ENCODE results near the gene RBMS3.
"Not testable (repeated sequence)": the region's sequence is repeated elsewhere in the genome, so short reads cannot be mapped to it uniquely, and the experiment has no call there.

The RBMS3 gene

GRCh38 chr3:29313981-29314726 is 33.3 kb downstream of the RBMS3 start:
- Histone ChIP-seq H3K9me3 (replicated peaks; ENCODE audit: low read length) (no peaks in the 10 kb centered on the region), H3K36me3 (ENCODE audit: insufficient read depth, low read length) (no peaks in the 10 kb centered on the region), H3K4me1 (ENCODE audit: control insufficient read depth, insufficient read depth, low read length) (peaks cover 4% of the 10 kb centered on the region), H3K4me2 (ENCODE audit: low read length) (no peak overlapping the region), H3K9ac (ENCODE audit: low read depth, low read length) (no peak overlapping the region), H3K27me3 (ENCODE audit: control insufficient read depth, insufficient read depth, low read length) (no peaks in the 10 kb centered on the region), H3K4me3 (ENCODE audit: low read length) (no peak overlapping the region)

GRCh38 chr3:29314727-29315088 is 33.8 kb downstream of the RBMS3 start:
- Histone ChIP-seq H3K27me3 (ENCODE audit: control insufficient read depth, insufficient read depth, low read length) (no peaks in the 10 kb centered on the region), H3K9ac (ENCODE audit: low read depth, low read length) (no peak overlapping the region), H3K4me1 (ENCODE audit: control insufficient read depth, insufficient read depth, low read length) (peaks cover 4% of the 10 kb centered on the region), H3K9me3 (replicated peaks; ENCODE audit: low read length) (no peaks in the 10 kb centered on the region), H3K4me3 (ENCODE audit: low read length) (no peak overlapping the region), H3K4me2 (ENCODE audit: low read length) (no peak overlapping the region), H3K36me3 (ENCODE audit: insufficient read depth, low read length) (no peaks in the 10 kb centered on the region)

DNA sequence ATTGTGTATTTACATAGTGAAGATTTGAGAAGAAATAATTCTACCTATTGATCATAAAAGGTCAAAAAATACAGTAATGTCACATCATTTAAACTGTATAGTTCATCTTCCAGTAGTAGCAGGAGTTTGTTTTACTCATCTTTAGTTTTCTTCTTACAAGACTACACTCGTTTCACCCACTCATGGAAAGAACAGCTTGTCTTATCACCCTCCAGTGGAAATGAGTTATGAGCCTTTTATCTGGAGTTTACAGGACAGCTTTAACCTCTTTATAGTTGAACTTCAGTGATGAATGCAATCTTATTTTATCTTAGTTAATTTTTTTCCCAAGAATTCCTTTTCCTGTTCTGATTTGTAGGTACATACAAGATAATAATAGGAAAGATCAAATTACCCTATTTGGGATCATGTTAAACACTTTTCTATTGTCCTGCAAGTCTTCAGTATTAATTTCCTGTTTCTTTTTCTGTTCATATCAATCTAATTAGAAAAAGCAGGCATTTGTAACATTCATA is 36.8 kb downstream of the RBMS3 start:
- Histone ChIP-seq H3K4me3 (ENCODE audit: low read length) (no peak overlapping the region), H3K4me2 (ENCODE audit: low read length) (no peak overlapping the region), H3K9ac (ENCODE audit: low read depth, low read length) (no peak overlapping the region), H3K4me1 (ENCODE audit: control insufficient read depth, insufficient read depth, low read length) (peaks cover 10% of the 10 kb centered on the region), H3K36me3 (ENCODE audit: insufficient read depth, low read length) (no peaks in the 10 kb centered on the region), H3K9me3 (replicated peaks; ENCODE audit: low read length) (no peaks in the 10 kb centered on the region), H3K27me3 (ENCODE audit: control insufficient read depth, insufficient read depth, low read length) (no peaks in the 10 kb centered on the region)

DNA sequence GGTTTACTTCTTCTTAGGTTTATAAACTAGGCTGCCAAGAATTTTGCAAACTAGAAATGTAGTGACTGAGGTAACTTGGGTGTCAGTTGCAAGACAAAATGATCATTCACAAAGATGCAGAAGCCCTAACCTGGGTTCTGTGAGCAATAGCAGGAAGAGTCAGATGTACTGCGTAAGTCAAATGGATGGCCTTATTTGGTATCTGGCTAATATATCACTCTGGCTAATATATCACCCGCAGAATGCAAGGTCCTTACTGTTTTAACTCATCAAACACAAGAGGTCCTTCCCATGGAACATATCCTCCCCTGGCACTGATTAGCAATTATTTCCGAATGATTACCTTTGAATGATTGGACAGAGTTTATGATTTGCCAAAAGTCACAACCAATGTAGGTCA is 37.4 kb downstream of the RBMS3 start:
- Histone ChIP-seq H3K4me2 (ENCODE audit: low read length) (no peak overlapping the region), H3K4me1 (ENCODE audit: control insufficient read depth, insufficient read depth, low read length) (peaks cover 10% of the 10 kb centered on the region), H3K36me3 (ENCODE audit: insufficient read depth, low read length) (no peaks in the 10 kb centered on the region), H3K27me3 (ENCODE audit: control insufficient read depth, insufficient read depth, low read length) (no peaks in the 10 kb centered on the region), H3K4me3 (ENCODE audit: low read length) (no peak overlapping the region), H3K9me3 (replicated peaks; ENCODE audit: low read length) (no peaks in the 10 kb centered on the region), H3K9ac (ENCODE audit: low read depth, low read length) (no peak overlapping the region)

GRCh38 chr3:29319262-29319661 is 38.4 kb downstream of the RBMS3 start:
- H3K9ac ChIP-seq (ENCODE audit: low read depth, low read length) = no peak overlapping the region
- no peaks in the 10 kb centered on the region for H3K27me3 ChIP-seq (ENCODE audit: control insufficient read depth, insufficient read depth, low read length)
- H3K4me1 ChIP-seq (ENCODE audit: control insufficient read depth, insufficient read depth, low read length) = peaks cover 20% of the 10 kb centered on the region
- H3K9me3 ChIP-seq (replicated peaks; ENCODE audit: low read length) = no peaks in the 10 kb centered on the region
- H3K4me2 ChIP-seq (ENCODE audit: low read length) = no peak overlapping the region
- H3K4me3 ChIP-seq (ENCODE audit: low read length) = no peak overlapping the region
- H3K36me3 ChIP-seq (ENCODE audit: insufficient read depth, low read length) = no peaks in the 10 kb centered on the region

DNA sequence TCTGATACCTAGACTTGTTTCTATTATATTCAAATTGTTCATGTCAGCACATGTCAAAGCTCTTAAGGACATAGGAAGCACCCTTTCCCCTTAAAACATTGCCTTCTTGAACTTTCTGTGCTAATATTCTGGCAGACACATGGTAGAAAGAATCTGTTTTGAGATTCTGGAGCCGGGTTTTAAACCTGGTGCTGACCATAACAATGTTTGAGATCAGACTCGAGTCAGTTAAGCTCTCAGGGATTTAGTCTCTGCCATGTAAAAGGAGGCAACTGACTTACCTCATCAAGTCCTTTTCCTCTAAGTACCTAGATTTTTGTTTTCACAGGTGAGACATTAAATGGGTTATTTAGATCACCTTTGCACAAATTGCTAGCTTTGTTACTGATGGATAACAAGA is 38.9 kb downstream of the RBMS3 start:
- peak overlapping the region; percentile 63 for H3K4me2 ChIP-seq (ENCODE audit: low read length)
- H3K4me1 ChIP-seq (ENCODE audit: control insufficient read depth, insufficient read depth, low read length) = peaks cover 22% of the 10 kb centered on the region
- H3K9me3 ChIP-seq (replicated peaks; ENCODE audit: low read length) = no peaks in the 10 kb centered on the region
- no peaks in the 10 kb centered on the region for H3K36me3 ChIP-seq (ENCODE audit: insufficient read depth, low read length)
- no peak overlapping the region for H3K9ac ChIP-seq (ENCODE audit: low read depth, low read length)
- no peak overlapping the region for H3K4me3 ChIP-seq (ENCODE audit: low read length)
- H3K27me3 ChIP-seq (ENCODE audit: control insufficient read depth, insufficient read depth, low read length) = no peaks in the 10 kb centered on the region

GRCh38 chr3:29322586-29322985 is 41.7 kb downstream of the RBMS3 start:
- no peaks in the 10 kb centered on the region for H3K9me3 ChIP-seq (replicated peaks; ENCODE audit: low read length)
- no peaks in the 10 kb centered on the region for H3K27me3 ChIP-seq (ENCODE audit: control insufficient read depth, insufficient read depth, low read length)
- H3K4me2 ChIP-seq (ENCODE audit: low read length) = no peak overlapping the region
- H3K4me3 ChIP-seq (ENCODE audit: low read length) = no peak overlapping the region
- peaks cover 23% of the 10 kb centered on the region for H3K4me1 ChIP-seq (ENCODE audit: control insufficient read depth, insufficient read depth, low read length)
- no peak overlapping the region for H3K9ac ChIP-seq (ENCODE audit: low read depth, low read length)
- H3K36me3 ChIP-seq (ENCODE audit: insufficient read depth, low read length) = no peaks in the 10 kb centered on the region

DNA sequence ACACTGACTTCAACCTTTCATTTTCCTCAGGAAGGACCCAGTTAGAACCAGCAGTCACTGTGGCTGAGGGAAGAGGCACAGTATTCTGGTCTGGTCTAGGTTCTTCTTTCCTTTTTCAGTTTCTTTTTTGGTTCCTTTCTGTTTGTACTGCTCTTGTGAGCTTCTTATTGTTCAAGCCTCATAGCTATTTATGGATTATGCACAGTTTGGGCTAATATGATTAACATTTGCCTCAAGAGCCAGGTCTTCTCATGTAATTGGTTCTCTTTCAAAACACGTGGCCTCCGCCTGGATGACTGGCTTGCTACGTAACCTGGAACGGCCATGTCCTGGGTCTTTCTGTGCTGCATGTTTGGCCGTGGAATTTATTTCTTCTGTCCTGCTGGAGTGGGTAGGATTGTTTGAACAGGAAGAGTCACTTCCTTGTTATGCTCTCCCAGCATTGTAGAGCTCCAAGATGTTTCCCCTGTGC is 43.3 kb downstream of the RBMS3 start:
- Histone ChIP-seq H3K4me2 (ENCODE audit: low read length) (peak overlapping the region; percentile 79), H3K4me1 (ENCODE audit: control insufficient read depth, insufficient read depth, low read length) (peaks cover 23% of the 10 kb centered on the region), H3K9ac (ENCODE audit: low read depth, low read length) (peak overlapping the region; percentile 69), H3K9me3 (replicated peaks; ENCODE audit: low read length) (no peaks in the 10 kb centered on the region), H3K27me3 (ENCODE audit: control insufficient read depth, insufficient read depth, low read length) (no peaks in the 10 kb centered on the region), H3K4me3 (ENCODE audit: low read length) (peak overlapping the region; percentile 60), H3K36me3 (ENCODE audit: insufficient read depth, low read length) (no peaks in the 10 kb centered on the region)

DNA sequence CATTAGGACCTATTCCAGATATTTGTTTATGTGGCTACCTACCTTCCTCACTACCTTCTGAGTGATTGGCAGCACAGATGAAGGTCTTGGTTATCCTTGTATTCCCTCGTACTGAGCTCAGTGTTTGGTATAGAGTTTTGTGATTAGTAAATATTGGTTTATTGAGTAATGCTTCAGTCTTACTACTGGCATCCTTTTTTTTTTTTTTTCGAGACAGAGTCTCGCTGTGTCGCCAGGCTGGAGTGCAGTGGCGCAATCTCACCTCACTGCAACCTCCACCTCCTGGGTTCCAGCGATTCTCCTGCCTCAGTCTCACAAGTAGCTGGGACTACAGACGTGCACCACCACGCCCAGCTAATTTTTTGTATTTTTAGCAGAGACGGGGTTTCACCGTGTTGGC is 45.7 kb downstream of the RBMS3 start:
- H3K27me3 ChIP-seq (ENCODE audit: control insufficient read depth, insufficient read depth, low read length); H3K4me3 ChIP-seq (ENCODE audit: low read length); H3K36me3 ChIP-seq (ENCODE audit: insufficient read depth, low read length): not testable (repeated sequence)

GRCh38 chr3:29329986-29330890 is 49.4 kb downstream of the RBMS3 start:
- Histone ChIP-seq H3K36me3 (ENCODE audit: insufficient read depth, low read length) (no peaks in the 10 kb centered on the region), H3K9ac (ENCODE audit: low read depth, low read length) (no peak overlapping the region), H3K4me1 (ENCODE audit: control insufficient read depth, insufficient read depth, low read length) (peaks cover 51% of the 10 kb centered on the region), H3K9me3 (replicated peaks; ENCODE audit: low read length) (no peaks in the 10 kb centered on the region), H3K4me2 (ENCODE audit: low read length) (no peak overlapping the region), H3K27me3 (ENCODE audit: control insufficient read depth, insufficient read depth, low read length) (no peaks in the 10 kb centered on the region), H3K4me3 (ENCODE audit: low read length) (no peak overlapping the region)

More for the DNA sequence above, 45.7 kb downstream of the RBMS3 start:
- H3K9ac ChIP-seq (ENCODE audit: low read depth, low read length); H3K9me3 ChIP-seq (replicated peaks; ENCODE audit: low read length); H3K4me2 ChIP-seq (ENCODE audit: low read length): not testable (repeated sequence)
- peaks cover 31% of the 10 kb centered on the region for H3K4me1 ChIP-seq (ENCODE audit: control insufficient read depth, insufficient read depth, low read length)

- no peak overlapping the region for H3K4me2 ChIP-seq (ENCODE audit: low read length)
- peaks cover 57% of the 10 kb centered on the region for H3K4me1 ChIP-seq (ENCODE audit: control insufficient read depth, insufficient read depth, low read length)
- no peak overlapping the region for H3K9ac ChIP-seq (ENCODE audit: low read depth, low read length)
- no peak overlapping the region for H3K4me3 ChIP-seq (ENCODE audit: low read length)
- no peaks in the 10 kb centered on the region for H3K27me3 ChIP-seq (ENCODE audit: control insufficient read depth, insufficient read depth, low read length)
- H3K9me3 ChIP-seq (replicated peaks; ENCODE audit: low read length) = no peaks in the 10 kb centered on the region
- no peaks in the 10 kb centered on the region for H3K36me3 ChIP-seq (ENCODE audit: insufficient read depth, low read length)
Measured at GRCh38 chr3:29331035-29331434, 50.2 kb downstream of the RBMS3 start.
